SK-N-SH (cell line): ENCODE measurements around the gene OPN1SW. TPM values are rescaled to one million over a fixed set of nuclear protein-coding genes. Genes with fewer than 3 reads are reported as not detected.

Experiments used
- ELF1 ChIP-seq: IDR thresholded peaks from 2 replicates; pipeline ENCODE4 v1.4.0; 2012
- EZH2phosphoT487 ChIP-seq: fragments of 200-600 bp; sonication (generic); IDR thresholded peaks from 2 replicates; pipeline ENCODE4 v1.6.1; 2017; ENCODE audit warnings: low read depth, mixed run types, mild to moderate bottlenecking, antibody characterized with exemption, moderate library complexity, borderline replicate concordance
- FOXJ3 ChIP-seq: sonication (generic); formaldehyde crosslinking; IDR thresholded peaks from 2 replicates; pipeline ENCODE4 v1.5.1; 2020; ENCODE audit warnings: mild to moderate bottlenecking, missing genetic modification reagents
- FOXM1 ChIP-seq: IDR thresholded peaks from 2 replicates; pipeline ENCODE4 v1.4.0; 2012; ENCODE audit warnings: low read depth, mild to moderate bottlenecking
- GABPA ChIP-seq: IDR thresholded peaks from 2 replicates; pipeline ENCODE4 v1.4.0; 2012; ENCODE audit warnings: low read depth, mild to moderate bottlenecking
- GATA2 ChIP-seq: sonication (generic); formaldehyde crosslinking; IDR thresholded peaks from 2 replicates; pipeline ENCODE4 v1.5.0; 2020; ENCODE audit warnings: mild to moderate bottlenecking, missing genetic modification reagents
- MEF2A ChIP-seq: IDR thresholded peaks from 2 replicates; pipeline ENCODE4 v1.4.0; 2012; ENCODE audit warnings: low read depth, borderline replicate concordance
- MXI1 ChIP-seq: IDR thresholded peaks from 2 replicates; pipeline ENCODE4 v1.6.1; 2012; ENCODE audit warnings: mild to moderate bottlenecking, low read depth, low read length, improper control_type of control experiment
- NFIC ChIP-seq: IDR thresholded peaks from 2 replicates; pipeline ENCODE4 v1.4.0; 2012; ENCODE audit warnings: borderline replicate concordance
- RAD21 ChIP-seq: IDR thresholded peaks from 2 replicates; pipeline ENCODE4 v1.6.1; 2012; ENCODE audit warnings: mild to moderate bottlenecking, low read length
- RFX5 ChIP-seq: IDR thresholded peaks from 2 replicates; pipeline ENCODE4 v1.6.1; 2012; ENCODE audit warnings: mild to moderate bottlenecking, improper control_type of control experiment, low read length
- RXRA ChIP-seq: IDR thresholded peaks from 2 replicates; pipeline ENCODE4 v1.4.0; 2012; ENCODE audit warnings: low read depth, mild to moderate bottlenecking, borderline replicate concordance
- TCF12 ChIP-seq: IDR thresholded peaks from 2 replicates; pipeline ENCODE4 v1.4.0; 2012
- TEAD4 ChIP-seq: IDR thresholded peaks from 2 replicates; pipeline ENCODE4 v1.4.0; 2012; ENCODE audit warnings: mild to moderate bottlenecking, borderline replicate concordance; ENCODE audit not compliant: insufficient read depth
- YY1 ChIP-seq: IDR thresholded peaks from 2 replicates; pipeline ENCODE4 v1.4.0; 2012; ENCODE audit warnings: low read depth, mild to moderate bottlenecking
- polyA plus RNA-seq, 3 experiments: library from polyadenylated mRNA; depleted of rRNA; stranded (reverse); fragments of >200 nt; gene quantifications; 2 replicates each; pipeline ENCODE4 v1.2.3, GENCODE V29; 2012
- TF ChIP-seq, protein P1 (sequence below): IDR thresholded peaks from 2 replicates; pipeline ENCODE4 v1.4.0; 2012; ENCODE audit warnings: low read depth, borderline replicate concordance
- TF ChIP-seq, protein P2 (sequence below): IDR thresholded peaks from 2 replicates; pipeline ENCODE4 v1.4.0; 2012; ENCODE audit warnings: low read depth
- TF ChIP-seq, protein P3 (sequence below): IDR thresholded peaks from 2 replicates; pipeline ENCODE4 v1.4.0; 2012; ENCODE audit warnings: low read depth, borderline replicate concordance
- TF ChIP-seq, protein P4 (sequence below): IDR thresholded peaks from 2 replicates; pipeline ENCODE4; 2012
- TF ChIP-seq, protein P5 (sequence below): fragments of 150-350 bp; IDR thresholded peaks from 2 replicates; pipeline ENCODE4 v1.6.1; 2017; ENCODE audit warnings: antibody characterized with exemption, low read length, low read depth, borderline replicate concordance
- TF ChIP-seq, protein P6 (sequence below): fragments of 200-600 bp; sonication (generic); IDR thresholded peaks from 2 replicates; pipeline ENCODE4 v1.6.1; 2017; ENCODE audit warnings: antibody characterized with exemption, mild to moderate bottlenecking, moderate library complexity
- TF ChIP-seq, protein P7 (sequence below): fragments of 150-350 bp; IDR thresholded peaks from 2 replicates; pipeline ENCODE4 v1.6.1; 2016; ENCODE audit warnings: mild to moderate bottlenecking, low read depth, low read length

Gene OPN1SW
- polyA plus RNA-seq, 1 of the 3 experiments (the other 2 are of a cell fraction) = 0.05 TPM

DNA sequence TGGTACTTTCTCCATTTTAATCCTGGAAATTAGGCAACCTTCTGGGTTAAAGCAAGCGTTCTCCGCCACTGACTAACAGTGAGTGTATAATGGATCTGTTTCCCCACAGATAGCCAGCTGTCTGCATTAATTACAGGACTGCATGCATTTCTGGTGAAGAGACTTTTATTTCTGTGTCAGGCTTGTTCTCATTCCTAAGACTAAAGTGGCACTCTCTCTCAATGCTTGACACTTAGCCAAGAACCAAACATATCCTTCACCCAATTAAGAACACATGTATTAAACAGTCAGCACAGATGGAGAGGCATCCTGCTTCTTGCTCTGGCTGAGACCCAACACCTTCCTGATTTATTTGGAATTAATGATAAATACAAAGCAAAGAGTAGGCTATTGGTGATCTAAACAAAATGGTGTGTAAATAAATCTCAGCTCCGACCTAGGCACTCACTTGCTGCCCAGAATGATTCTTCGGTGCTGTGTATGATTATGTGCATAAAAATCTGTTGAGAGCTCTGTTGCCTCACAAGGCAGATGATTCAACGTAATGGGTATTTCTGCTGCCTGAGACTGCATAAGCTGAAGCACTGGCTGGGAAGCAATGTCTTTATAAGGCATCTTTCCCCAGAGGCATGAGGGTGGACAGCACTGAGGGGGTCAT lies 19.6 kb downstream of the OPN1SW start (continued):
- TF ChIP-seq, protein P1, sequence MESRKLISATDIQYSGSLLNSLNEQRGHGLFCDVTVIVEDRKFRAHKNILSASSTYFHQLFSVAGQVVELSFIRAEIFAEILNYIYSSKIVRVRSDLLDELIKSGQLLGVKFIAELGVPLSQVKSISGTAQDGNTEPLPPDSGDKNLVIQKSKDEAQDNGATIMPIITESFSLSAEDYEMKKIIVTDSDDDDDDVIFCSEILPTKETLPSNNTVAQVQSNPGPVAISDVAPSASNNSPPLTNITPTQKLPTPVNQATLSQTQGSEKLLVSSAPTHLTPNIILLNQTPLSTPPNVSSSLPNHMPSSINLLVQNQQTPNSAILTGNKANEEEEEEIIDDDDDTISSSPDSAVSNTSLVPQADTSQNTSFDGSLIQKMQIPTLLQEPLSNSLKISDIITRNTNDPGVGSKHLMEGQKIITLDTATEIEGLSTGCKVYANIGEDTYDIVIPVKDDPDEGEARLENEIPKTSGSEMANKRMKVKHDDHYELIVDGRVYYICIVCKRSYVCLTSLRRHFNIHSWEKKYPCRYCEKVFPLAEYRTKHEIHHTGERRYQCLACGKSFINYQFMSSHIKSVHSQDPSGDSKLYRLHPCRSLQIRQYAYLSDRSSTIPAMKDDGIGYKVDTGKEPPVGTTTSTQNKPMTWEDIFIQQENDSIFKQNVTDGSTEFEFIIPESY = peak; percentile 73; the same call in 1 of the 2 replicates
- TF ChIP-seq, protein P2, sequence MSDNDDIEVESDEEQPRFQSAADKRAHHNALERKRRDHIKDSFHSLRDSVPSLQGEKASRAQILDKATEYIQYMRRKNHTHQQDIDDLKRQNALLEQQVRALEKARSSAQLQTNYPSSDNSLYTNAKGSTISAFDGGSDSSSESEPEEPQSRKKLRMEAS = peak; percentile 64
- no peak for TF ChIP-seq EZH2phosphoT487
- 0 out of 2 replicates have a peak, but pooled peaks have one; percentile 12 for TF ChIP-seq GABPA
- TF ChIP-seq FOXM1 = peak; percentile 89
- 0 out of 2 replicates have a peak, but pooled peaks have one; percentile 17 for TF ChIP-seq FOXJ3
- TF ChIP-seq ELF1 = no peak
- TF ChIP-seq, protein P3, sequence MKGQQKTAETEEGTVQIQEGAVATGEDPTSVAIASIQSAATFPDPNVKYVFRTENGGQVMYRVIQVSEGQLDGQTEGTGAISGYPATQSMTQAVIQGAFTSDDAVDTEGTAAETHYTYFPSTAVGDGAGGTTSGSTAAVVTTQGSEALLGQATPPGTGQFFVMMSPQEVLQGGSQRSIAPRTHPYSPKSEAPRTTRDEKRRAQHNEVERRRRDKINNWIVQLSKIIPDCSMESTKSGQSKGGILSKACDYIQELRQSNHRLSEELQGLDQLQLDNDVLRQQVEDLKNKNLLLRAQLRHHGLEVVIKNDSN = 0 out of 2 replicates have a peak, but pooled peaks have one; percentile 19
- TF ChIP-seq GATA2 (CRISPR knock-in tag) = peak; percentile 38; the same call in 1 of the 2 replicates
- TF ChIP-seq NFIC = peak; percentile 83
- peak; percentile 45; the same call in 1 of the 2 replicates for TF ChIP-seq YY1
- peak; percentile 95 for TF ChIP-seq TCF12
- TF ChIP-seq, protein P4, sequence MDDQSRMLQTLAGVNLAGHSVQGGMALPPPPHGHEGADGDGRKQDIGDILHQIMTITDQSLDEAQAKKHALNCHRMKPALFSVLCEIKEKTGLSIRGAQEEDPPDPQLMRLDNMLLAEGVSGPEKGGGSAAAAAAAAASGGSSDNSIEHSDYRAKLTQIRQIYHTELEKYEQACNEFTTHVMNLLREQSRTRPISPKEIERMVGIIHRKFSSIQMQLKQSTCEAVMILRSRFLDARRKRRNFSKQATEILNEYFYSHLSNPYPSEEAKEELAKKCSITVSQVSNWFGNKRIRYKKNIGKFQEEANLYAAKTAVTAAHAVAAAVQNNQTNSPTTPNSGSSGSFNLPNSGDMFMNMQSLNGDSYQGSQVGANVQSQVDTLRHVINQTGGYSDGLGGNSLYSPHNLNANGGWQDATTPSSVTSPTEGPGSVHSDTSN = peak; percentile 98
- no peak for TF ChIP-seq RFX5
- TF ChIP-seq, protein P5, sequence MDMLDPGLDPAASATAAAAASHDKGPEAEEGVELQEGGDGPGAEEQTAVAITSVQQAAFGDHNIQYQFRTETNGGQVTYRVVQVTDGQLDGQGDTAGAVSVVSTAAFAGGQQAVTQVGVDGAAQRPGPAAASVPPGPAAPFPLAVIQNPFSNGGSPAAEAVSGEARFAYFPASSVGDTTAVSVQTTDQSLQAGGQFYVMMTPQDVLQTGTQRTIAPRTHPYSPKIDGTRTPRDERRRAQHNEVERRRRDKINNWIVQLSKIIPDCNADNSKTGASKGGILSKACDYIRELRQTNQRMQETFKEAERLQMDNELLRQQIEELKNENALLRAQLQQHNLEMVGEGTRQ = no peak
- TF ChIP-seq RAD21 = no peak
- peak; percentile 89 for TF ChIP-seq TEAD4
- TF ChIP-seq MXI1 = peak; percentile 73
- peak; percentile 62; the same call in 1 of the 2 replicates for TF ChIP-seq RXRA
- TF ChIP-seq, protein P6, sequence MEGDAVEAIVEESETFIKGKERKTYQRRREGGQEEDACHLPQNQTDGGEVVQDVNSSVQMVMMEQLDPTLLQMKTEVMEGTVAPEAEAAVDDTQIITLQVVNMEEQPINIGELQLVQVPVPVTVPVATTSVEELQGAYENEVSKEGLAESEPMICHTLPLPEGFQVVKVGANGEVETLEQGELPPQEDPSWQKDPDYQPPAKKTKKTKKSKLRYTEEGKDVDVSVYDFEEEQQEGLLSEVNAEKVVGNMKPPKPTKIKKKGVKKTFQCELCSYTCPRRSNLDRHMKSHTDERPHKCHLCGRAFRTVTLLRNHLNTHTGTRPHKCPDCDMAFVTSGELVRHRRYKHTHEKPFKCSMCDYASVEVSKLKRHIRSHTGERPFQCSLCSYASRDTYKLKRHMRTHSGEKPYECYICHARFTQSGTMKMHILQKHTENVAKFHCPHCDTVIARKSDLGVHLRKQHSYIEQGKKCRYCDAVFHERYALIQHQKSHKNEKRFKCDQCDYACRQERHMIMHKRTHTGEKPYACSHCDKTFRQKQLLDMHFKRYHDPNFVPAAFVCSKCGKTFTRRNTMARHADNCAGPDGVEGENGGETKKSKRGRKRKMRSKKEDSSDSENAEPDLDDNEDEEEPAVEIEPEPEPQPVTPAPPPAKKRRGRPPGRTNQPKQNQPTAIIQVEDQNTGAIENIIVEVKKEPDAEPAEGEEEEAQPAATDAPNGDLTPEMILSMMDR = no peak
- TF ChIP-seq, protein P7, sequence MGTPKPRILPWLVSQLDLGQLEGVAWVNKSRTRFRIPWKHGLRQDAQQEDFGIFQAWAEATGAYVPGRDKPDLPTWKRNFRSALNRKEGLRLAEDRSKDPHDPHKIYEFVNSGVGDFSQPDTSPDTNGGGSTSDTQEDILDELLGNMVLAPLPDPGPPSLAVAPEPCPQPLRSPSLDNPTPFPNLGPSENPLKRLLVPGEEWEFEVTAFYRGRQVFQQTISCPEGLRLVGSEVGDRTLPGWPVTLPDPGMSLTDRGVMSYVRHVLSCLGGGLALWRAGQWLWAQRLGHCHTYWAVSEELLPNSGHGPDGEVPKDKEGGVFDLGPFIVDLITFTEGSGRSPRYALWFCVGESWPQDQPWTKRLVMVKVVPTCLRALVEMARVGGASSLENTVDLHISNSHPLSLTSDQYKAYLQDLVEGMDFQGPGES = no peak
- TF ChIP-seq MEF2A = peak; percentile 71; the same call in 1 of the 2 replicates
